ENCODE data around the gene RNPEP.
"Not testable (repeated sequence)": the region's sequence is repeated elsewhere in the genome, so short reads cannot be mapped to it uniquely, and the experiment has no call there.

RNPEP gene

GRCh38 chr1:202009326-202010179, 27.1 kb downstream of the RNPEP start:
- peak; percentile 3 to 16 for DNase-seq (ENCODE audit: low read depth in 1 of 2, low spot score in 1 of 2)

- DNase-seq (ENCODE audit: low read depth in 1 of 2, low spot score in 1 of 2), result no peak
Observed at GRCh38 chr1:202010180-202011015, 27.9 kb downstream of the RNPEP start, which contains the start of gene ELF3. Gene ELF3, plus strand, starts transcription at chr1:202010587. Its CDS starts 550 bp downstream, at chr1:202011137.

DNA sequence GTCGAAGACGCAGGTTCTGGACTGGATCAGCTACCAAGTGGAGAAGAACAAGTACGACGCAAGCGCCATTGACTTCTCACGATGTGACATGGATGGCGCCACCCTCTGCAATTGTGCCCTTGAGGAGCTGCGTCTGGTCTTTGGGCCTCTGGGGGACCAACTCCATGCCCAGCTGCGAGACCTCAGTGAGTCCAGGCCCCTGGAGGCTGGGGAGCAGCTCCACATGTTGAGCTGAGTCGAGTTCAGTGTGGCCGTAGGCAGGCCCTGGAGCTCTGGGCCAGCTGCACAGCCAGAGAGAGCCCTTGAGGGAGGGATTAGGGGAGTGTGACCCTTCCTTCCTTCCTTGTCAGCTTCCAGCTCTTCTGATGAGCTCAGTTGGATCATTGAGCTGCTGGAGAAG, 29.5 kb downstream of the RNPEP start:
- DNase-seq (ENCODE audit: low read depth in 1 of 2, low spot score in 1 of 2), result no peak

- DNase-seq (ENCODE audit: low read depth in 1 of 2, low spot score in 1 of 2), result no peak
Observed at GRCh38 chr1:202012544-202013478, 30.4 kb downstream of the RNPEP start.

- DNase-seq (ENCODE audit: low read depth in 1 of 2, low spot score in 1 of 2), result no peak
Observed at GRCh38 chr1:202013603-202014002, 31.2 kb downstream of the RNPEP start.

- no peak for DNase-seq (ENCODE audit: low read depth in 1 of 2, low spot score in 1 of 2)
Observed at GRCh38 chr1:202014060-202014459, 31.6 kb downstream of the RNPEP start.

GRCh38 chr1:202014915-202015661, 32.6 kb downstream of the RNPEP start:
- DNase-seq (ENCODE audit: low read depth in 1 of 2, low spot score in 1 of 2), result no peak

DNA sequence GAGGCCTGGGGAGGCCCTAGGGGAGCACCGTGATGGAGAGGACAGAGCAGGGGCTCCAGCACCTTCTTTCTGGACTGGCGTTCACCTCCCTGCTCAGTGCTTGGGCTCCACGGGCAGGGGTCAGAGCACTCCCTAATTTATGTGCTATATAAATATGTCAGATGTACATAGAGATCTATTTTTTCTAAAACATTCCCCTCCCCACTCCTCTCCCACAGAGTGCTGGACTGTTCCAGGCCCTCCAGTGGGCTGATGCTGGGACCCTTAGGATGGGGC, 33.2 kb downstream of the RNPEP start:
- no peak for DNase-seq (ENCODE audit: low read depth in 1 of 2, low spot score in 1 of 2)

GRCh38 chr1:202016022-202016810, 33.8 kb downstream of the RNPEP start:
- DNase-seq (ENCODE audit: low read depth in 1 of 2, low spot score in 1 of 2), result no peak

- DNase-seq (ENCODE audit: low read depth in 1 of 2, low spot score in 1 of 2), result no peak
Observed at GRCh38 chr1:202016811-202017748, 34.6 kb downstream of the RNPEP start.

DNA sequence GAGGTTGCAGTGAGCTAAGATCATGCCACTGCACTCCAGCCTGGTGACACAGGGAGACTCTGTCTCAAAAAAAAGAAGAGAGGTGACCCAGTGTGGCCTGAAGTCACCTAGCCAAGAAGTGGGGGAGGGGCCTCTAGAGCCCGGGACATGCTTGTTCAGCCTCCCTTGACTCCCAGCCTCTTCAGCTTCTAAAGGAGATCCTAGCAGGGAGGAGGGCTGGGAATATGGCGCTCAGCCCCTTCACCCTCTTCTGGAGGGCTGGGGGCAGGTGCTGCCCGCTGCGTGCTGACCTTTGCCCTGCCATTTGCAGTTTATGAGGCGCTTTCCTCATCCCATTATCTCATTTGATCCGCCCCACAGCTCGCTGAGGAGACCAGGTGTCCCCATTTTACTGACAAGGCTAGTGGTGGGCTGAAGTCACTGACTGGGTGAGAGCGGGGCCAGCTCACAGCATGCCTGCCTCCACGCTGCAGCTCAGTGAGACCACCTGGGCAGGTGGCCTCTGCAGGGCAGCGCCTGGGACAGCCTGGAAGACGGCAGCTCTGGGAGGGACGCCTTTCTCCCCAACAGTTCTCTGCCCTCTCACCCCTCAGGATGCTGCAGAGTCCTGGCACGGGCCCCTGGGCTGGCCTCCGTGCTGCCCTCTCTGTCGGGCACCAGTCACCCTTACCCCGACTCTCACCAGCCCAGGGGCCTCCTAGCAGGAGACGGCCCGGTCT, 35.5 kb downstream of the RNPEP start:
- DNase-seq (ENCODE audit: low read depth in 1 of 2, low spot score in 1 of 2), result no peak

DNA sequence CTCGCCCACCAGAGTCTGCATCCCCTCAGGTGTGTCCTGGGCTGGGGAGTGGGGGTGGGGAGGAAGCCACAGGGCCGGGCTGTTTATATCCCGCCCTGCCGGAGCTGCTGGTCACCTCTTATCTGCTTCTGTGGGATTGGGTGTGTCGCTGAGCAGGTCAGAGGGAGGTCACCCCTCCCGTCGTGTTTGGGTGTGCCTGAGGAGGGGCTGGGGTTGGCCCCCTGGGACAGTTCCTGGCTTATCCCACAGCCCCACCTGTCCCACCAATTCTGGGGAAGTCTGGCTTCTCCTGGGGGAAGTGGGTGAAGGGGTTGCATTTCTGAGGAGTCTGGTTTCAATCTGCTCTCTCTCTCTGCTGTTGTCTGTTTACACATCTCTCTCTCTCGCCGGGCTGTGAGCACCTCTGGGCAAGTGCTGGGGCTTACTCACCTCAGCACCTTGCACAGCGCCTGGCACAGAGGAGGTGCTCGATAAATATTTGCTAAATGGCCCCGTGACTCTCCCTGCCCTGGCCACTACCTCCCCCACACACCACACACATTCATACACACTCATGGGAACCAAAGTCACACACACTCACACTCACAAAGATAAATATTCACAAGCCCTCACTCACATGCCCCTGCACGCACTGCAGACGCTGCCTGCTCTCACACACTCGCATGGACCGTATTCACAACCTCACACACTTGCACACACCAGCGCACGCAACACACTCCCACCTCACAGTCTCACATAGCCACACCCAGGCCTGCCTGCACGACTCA, 36.2 kb downstream of the RNPEP start:
- no peak for DNase-seq (ENCODE audit: low read depth in 1 of 2, low spot score in 1 of 2)

GRCh38 chr1:202019235-202019558, 36.7 kb downstream of the RNPEP start:
- DNase-seq (ENCODE audit: low read depth in 1 of 2, low spot score in 1 of 2), result not testable (repeated sequence)

- DNase-seq (ENCODE audit: low read depth in 1 of 2, low spot score in 1 of 2), result no peak
Observed at GRCh38 chr1:202023001-202023433, 40.6 kb downstream of the RNPEP start.

DNA sequence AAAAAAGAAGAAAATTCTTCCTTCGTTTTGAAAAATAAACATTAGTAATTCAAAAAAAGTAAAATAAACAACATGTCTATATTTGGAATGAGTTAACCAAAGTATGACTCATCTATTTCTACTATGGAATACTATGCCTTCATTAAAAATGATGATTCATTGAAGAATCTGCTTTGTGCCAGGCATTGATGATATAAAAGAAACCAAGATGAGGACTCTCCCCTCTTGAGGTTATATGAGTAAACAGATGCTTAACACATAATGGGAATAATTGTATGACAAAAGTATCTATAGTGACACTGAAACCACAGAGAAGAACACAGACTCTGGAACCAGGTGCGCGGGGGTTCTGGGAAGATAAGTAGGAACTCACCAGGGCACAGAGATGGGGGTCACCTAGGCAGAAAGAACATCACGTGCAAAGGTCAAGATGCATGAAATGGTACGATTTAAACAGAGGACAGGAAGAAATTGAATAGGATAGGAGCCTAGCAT, 46.8 kb downstream of the RNPEP start:
- DNase-seq (ENCODE audit: low read depth in 1 of 2, low spot score in 1 of 2), result no peak

- DNase-seq (ENCODE audit: low read depth in 1 of 2, low spot score in 1 of 2), result no peak
Observed at GRCh38 chr1:202029727-202030126, 47.3 kb downstream of the RNPEP start.

DNA sequence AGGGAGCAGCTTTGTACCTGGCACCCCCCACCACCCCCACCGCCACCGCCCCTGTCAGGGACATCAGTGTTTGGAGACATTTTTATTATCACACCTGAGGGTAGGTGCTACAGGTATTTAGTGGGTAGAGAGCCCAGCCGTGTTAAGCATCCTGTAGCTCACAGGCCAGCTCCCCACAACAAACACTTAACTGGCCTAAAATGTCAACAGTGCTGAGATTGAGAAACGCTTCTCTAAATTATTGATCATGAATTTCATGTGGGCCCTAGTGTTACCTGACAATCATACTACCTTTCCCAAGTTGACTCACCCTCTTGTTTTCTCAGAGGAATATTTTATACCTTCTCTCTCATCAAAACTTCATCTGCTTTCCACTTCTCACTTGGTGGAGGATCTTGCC, 49.3 kb downstream of the RNPEP start:
- no peak for DNase-seq (ENCODE audit: low read depth in 1 of 2, low spot score in 1 of 2)
